Activated CD4-positive, alpha-beta T cell treated with anti-CD3 and anti-CD28 coated beads, Interleukin-2, amount 50 U/mL, for 1 hour (primary cell): Measurements from ENCODE around the gene TMEM201.
"Not testable (repeated sequence)": the region's sequence is repeated elsewhere in the genome, so short reads cannot be mapped to it uniquely, and the experiment has no call there.

Experiments used
- DNase-seq: peaks from one replicate; pipeline ENCODE4 v3.0.0-alpha.2; 2020

TMEM201 gene

DNA sequence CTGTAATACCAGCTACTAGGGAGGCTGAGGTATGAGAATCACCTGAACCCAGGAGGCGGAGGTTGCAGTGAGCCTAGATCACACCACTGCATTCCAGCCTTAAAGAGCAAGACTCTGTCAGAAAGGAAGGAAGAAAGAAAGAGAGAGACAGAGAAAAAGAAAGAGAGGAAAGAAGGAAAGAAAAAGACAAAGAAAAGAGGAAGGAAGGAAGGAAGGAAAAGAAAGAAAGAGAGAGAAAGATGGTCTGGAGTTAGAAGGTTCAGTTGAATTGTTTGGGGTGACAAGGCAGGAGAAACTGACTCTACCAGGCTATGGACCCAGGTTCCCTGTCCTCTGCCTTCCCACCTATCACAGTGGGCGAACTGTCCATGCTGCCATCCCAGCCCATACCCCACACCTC, 35.4 kb downstream of the TMEM201 start:
- DNase-seq, result no peak

DNA sequence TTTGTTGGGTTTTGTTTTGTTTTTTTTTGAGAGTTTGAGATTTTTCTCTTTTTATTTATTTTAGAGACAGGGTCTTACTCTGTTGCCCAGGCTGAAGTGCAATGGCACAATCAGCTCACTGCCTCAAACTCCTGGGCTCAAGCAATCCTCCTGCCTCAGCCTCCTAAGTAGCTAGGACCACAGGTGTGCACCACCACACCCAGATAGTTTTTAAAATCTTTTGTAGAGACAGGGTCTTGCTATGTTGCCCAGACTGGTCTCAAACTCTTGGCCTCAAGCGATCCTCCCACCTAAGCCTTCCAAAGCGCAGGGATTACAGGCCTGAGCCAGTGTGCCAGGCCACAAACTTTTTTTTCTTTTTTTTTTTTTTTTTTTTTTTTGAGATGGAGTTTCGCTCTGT, 36.3 kb downstream of the TMEM201 start:
- DNase-seq, result not testable (repeated sequence)

DNA sequence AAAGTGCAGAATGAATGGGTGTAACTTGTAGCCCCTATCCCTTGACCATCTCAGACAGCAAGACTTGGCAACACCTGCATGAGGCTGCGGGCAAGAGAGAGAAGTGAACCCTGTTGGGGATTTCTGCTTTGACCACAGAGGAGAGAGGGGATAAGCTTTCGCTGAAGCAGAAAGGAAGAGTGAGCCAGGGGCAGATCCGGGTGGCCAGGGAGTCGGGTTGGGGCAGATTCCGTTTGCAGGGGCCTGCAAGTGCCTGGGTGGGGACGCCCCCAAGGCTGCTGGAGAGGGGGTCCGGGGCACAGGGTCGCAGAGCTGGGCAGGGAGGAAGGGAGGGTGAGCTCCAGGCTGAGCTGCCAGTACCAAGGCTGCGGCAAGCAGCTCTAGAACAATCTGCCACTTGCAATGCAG, 37.5 kb downstream of the TMEM201 start:
- DNase-seq, result no peak

DNA sequence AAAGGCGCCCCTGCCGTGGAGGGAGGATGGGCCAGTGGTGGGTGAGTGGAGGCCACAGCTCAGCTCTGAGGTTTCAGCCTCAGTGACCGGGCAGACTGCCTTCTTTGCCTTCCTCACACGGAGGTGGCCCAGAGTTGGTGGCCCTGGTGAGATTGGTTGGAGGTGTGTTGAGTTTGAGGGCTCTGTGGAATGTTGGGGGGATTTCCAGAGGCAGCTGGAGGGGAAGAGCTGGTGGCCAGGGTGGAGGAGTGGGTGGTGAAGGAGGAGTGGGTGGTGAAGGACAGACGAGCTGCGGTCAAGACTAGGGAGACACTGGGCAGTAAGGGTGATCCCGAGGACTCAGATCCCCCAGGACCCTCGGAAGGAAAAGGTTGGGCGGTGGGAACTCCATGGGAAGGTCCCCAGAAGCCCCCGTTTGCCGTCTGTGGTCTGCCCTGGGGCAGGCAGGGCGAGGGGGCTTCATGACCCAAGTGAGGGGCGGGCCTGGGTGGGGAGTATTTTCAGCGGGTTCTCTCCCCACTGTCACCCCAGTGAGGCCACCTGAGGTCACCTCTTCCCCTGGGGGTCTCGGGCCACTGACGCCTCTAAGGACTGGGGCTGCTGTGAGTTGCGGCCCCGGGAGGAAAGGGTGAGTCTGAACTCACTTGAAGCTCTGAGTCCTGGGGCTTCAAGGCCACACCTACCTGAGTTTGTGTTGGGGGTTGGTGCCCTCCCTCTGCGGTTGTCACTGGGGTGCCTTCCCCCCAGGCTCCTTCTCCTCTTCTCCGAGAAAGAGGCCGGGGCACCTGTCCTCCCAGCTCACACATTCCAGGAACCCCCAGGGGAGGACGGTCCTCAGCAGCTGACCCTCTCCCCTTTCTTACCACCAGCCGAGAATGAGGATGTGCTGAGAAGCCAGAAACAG, 40.1 kb downstream of the TMEM201 start:
- peak; percentile 63 for DNase-seq

DNA sequence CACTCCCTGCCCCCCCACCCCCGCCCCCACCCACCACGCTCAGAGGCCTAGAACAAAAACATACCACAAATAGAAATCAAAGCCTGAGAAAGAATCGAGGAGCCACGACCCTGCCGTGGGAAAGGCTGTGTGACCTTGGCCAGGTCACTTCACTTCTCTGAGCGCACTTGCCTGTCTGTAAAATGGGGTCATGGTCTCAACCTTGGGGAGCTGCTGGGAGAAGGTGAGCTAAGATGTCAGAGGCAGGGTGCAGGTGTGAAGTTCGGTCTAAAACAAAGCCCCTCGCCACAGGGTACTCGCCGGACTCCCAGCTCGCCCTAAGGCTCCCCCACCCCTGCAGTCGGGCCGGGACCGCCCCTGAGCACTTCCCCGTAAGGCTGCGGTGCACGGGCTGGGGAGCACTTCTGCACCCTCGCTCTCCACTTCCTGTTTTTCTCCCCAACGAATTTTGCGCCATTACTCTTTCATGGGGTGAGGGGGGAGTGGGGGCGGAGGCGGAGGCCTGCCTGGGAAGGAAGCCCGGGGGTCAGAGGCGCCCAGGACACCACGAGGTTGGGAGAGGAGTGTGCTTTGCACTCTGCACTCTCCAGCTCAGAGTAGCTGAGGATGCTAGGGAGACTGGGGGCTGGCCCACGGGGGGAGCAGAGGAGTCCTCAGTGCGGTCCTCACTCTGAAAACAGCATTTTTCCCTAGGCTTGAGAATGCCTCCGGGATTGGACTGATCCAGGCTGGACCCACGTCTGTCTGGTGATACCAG, 40.9 kb downstream of the TMEM201 start:
- peak; percentile 62 for DNase-seq

DNA sequence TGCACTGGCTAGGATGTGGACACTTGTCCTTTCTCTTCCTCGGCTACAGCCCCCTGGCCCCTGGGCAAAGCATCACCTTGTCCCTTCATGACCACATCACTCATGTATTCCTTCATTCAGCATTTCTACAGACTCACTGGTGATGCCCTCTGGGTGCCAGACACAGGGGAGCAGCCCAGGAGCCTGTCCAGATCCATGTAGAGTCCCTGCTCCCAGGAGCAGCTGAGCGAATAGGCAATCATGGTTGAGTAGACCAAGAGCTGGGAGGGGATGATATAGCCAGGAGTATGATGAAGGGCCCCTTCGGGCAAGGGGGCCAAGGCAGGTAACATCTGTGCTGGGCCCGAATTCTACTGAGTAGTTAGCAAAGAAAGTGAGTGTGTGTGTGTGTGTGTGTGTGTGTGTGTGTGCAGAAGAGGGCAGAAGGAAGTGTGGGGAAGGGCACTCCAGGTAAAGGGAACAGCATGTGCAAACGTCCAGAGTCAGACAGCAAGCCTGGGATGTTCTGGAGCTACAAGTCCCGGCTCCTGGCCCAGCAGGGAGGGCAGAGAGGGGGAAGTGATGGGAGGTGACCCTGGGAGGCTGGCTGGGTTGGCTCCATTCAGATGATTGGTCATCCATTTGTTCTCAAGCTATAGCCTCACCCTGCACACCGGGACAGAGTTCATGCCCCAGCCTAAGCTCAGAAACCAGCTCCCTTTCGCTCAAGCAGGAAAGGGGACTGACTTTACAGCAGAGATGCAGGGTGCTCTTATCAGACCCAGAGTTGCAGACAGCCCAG, 41.8 kb downstream of the TMEM201 start:
- no peak for DNase-seq

DNA sequence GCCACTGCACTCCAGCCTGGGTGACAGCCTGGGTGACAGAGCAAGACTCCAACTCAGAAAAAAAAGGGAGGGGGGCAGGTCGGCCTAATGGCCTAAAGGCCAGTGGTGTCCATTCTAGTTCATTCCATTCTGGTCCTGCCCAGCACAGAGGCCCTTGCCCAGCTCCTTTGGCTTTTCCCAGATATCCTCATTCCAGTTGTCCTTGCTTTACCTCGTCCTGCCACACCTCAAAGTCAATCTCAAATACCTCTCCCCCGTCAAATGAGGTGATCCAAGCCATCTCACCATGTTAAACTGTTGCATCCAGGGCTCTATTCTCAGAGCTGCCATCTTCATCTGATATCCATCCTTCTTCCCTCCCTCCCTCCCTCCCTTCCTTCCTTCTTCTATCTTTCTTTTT, 42.9 kb downstream of the TMEM201 start:
- no peak for DNase-seq

DNA sequence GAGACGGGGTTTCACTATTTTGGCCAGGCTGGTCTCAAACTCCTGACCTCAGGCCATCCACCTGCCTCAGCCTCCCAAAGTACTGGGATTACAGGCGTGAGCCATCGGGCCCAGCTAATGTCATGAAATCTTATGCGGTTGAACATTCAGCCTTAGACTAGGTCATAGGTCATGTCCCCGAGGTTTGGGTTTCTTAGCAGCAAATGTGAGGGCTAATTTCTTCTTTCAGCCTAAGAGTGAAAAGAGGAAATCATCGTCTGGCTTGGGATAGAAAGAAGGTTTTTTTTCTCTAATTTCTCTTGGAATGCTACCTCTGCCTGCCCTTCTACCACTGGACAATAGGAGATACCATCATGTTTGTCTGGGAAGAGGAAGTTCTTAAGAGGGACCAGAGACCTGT, 44.8 kb downstream of the TMEM201 start:
- no peak for DNase-seq

DNA sequence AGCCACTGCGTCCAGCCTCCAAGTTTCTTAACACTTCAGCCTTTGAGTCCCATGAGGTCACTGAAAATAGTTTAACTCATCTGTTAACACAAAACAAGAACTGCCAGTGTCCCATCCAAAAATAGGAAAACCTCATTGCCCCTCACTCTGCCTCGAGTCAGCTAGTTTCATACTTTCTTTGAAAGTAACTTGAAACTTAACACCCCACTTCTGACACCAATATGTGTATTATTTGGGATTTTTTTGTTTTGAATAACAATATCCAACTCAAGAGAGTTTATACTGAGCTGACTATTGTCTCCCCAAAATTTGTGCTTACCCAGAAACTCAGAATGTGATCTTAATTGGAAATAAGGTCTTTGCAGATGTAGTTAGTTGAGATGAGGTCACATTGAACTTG, 45.9 kb downstream of the TMEM201 start:
- no peak for DNase-seq

DNA sequence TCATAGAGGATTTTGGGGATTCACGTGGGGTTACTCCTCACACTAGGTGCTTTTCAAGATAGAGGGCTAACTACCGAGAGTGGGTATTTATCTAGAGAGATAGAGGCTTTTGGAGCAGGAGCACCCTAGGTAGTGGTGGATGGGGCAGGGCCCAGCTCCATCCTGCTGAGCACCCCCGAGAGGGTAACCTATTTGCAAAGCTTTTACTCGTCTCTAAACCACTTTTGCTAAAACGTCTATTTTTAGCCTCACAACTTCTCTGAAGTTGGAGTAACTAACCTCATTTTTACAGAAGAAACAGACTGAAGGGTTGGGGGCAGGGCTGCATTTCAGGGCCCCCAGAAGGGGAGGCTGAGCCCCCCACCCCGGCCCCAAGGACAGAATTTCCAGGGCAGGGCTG, 50.5 kb downstream of the TMEM201 start:
- no peak for DNase-seq

DNA sequence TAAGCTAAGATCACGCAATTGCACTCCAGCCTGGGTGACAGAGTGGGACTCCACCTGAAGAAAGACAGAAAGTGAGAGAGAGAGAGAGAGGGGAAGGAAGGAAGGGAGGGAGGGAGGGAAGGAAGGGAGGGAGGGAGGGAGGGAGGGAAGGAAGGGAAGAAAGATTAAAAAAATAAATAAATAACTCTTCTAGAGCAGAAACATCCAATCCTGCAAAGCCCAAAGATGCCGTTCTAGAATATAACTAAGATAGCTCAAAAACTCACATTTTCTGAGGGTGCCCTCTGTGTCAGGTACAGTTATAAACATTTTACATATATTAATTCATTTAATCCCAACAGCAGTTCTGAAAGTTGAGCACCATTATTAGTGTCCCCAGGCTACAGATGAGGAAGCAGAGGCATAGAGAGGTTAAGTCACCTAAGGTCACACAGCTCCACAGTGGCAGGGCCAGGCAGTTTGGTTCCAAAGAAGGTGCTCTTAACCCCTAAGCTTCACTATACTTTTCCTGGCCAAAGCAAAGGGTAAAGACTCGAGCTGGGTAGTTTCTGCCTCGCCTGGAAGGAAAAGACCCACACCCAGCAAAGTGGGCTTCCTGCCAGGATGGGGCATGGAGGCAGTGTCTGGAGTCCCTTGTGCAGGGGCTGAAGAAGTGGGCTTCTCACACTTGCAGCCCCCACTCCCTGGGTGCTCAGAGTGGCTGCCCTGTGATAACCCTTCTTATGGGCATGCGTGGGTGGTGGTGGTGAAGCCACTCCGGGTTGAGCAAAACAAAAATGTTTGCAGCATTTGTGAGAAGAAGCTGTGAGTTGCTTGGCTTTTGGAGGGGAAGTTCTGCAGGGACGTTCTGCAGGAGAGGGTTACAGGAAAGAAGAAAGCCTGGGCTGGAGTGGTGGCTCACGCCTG, 54.9 kb downstream of the TMEM201 start:
- DNase-seq, result no peak

DNA sequence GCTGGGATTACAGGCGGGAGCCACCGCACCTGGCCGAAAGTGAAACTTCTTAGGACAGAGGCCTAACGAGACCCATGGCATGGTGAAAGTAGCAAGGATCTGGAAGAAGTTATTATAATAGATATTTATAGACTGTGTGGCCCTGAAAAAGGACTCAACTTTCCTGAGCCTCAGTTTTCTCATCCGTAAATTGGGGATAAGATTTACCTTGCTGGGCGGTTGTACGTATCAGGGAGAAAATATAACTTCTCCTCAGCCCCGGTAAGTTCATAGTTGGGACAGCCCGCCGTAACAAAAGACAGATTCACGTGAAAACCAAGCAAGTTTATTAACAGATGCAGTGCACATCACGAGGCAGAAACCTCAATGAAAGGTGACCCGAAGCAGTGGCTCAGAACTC, 57.3 kb downstream of the TMEM201 start:
- no peak for DNase-seq

DNA sequence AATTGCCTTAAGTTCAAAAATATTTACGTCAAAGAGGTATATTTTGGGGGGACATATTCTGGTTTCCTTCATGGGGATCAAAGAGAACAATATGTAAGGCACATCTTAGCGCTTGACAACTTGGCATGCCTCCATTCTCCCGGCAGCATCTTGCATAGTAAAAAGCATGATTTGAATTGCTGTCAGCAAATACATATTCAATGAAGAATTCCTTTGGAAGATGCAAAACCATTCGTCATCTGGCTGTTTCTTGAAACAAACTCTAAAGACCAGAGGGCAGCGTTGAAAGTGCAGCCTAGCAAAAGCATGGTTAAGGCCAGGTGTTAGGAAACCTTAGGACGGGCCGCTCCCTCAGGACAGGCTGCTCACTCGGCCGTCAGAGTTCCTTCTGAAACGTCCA, 59.5 kb downstream of the TMEM201 start:
- DNase-seq, result no peak

DNA sequence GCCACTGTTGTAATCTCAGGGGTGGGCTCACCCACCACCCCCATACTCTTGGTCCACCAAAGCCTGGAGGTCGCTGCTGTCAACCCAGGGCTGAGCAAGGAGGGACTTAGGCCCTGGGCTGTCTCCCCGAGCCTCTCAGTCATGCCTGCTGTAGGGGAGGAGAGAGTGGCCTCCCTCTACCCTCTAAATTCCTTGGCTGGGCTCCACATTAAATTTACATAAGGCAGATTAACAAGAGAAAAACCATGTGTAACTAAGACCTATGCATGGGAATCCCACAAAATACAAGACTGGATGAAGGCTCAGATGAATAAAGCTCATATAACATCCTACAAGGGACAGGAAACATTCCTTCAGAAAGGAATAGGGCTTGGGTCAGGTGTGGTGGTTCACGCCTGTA, 61.1 kb downstream of the TMEM201 start:
- DNase-seq, result no peak

DNA sequence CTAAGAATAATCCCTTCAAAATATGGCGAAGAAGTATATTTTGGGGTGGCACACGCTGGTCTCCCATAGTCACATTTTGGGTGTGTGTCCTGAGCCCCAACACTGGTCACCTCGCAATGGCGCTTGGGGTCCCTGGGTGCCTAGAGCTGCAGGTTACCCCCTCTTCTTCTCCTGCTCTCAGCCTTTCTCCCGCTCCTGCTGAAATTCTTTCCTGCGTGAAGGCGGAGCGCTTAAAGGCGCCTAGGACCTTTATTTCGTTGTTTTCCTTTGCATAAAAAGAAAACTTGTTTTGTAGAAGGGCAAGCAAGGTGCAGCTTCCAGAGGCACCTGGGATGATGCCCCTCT, 62.5 kb downstream of the TMEM201 start:
- no peak for DNase-seq

DNA sequence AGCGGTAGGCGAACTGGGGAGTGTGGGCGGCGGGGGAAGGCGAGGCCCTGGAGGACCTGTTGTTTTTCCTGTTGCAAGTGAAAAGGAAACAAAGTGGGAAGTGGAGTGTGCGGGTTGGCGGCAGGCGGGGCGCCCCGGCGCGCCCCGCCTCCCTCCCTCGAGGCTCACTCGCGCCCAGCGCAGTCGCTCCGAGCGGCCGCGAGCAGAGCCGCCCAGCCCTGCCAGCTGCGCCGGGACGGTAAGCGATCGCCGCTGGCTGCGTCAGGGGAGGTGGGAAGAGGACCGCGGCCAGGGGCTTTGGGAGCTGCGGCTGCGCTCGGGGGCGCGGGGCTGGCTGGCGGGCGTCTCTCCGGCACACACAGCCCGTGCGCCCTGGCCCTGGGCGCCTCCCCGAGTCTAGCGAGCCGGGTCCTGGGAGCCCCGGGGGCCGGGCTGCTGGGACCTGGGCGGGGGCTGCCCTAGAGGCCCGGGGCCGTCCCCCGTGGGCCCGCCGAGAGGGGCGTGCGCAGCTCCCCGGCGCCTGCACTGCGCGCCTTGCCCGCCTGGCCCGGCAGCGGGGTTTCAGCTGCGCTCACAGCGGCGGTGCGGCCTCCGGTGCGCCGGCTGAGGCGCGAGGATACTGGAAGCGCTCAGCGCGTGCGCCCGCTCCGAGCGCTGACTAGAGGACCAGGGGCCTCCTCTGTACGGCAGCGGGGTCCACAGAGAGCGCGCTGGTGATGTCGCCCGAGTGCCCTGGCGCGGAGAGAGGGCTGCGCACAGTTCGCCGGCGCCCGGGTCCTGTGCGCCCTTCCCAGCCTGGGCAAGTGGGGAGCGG, 63.1 kb downstream of the TMEM201 start, which contains the start of gene PIK3CD:
TSS of gene PIK3CD (plus strand) at position 167 of the 814 bp plus-strand sequence. CDS start 58,725 bp downstream, outside the sequence.
- DNase-seq, result peak; percentile 35

DNA sequence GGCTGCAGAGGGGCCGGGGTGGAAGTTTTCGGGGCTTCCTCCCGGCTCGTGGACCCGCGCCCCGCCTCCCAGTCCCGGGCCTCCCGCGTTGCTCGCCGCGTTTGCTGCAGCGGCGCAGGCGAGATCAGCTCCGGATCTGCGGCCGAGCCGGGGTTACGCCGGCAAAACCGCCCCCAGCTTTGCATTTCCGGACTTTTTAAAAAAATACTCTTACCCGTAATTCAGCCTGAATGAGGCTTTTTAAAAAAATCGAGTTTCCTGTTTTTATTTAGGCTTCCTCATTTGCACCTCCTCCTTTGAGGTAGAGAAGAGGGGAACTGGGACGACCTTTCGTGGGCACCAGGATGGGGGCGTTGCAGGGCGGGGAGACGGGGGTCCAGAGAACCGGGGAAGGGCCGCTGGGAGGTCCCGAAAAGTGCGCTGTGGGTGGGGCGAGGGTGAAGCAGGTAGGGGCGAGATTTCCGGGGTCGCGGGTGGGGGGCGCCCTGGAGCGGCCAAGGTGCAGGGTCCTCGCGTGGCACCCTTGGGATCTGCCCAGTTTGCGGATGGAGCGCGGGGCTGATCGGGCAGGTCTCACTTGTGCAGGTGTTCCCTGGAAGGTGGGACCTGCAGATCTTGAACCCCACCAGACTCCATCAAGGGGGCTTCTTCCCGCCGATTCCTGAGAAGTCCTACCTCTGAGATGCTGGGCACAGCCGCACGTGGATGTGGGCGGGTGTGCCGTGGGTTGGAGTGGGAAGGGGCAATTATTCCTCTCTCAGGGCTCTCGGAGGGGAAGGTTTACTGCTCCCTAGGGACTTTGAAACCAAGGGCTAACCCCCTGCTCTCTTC, 63.9 kb downstream of the TMEM201 start:
- peak; percentile 64 for DNase-seq

DNA sequence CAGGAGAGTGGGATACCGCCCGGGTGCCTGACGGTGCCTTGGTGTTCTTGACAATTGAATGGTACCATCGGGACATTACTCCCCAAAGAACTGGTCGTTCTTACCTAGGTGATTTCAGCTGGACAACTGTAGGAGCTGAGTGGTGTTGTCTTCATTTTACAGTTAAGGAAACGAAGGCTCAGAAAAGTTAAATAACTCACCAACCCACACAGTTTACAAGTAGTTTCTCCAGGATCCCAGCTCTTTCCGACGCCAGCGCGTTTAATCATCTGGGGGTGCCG, 64.4 kb downstream of the TMEM201 start:
- DNase-seq, result no peak

DNA sequence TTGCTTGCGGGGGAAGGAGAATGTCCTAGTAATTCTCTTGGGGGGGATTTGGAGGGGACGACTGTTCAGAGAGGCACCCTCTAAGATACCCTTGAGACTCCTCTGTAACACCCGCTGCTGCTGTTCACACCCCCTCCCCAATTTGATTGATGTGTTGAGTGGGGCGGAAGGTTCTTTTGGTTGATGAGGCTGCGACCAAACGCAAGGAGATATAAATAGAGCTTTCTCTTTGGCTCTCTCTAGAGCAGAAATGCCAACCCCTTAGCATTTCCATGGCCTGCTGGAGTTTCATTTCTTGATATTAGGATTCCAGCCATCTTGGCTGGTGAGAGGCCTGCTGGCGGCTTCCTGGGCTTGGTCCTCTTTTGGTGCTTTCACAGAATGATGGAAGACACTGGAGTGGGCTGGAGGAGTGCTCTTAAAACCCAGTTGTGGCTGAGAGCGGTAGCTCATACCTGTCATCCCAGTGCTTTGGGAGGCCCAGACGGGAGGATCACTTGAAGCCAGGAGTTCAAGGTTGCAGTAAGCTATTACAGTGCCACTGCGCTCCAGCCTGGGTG, 64.9 kb downstream of the TMEM201 start:
- DNase-seq, result no peak
